PC-3 (cell line): ENCODE results near the gene ADGRD1. TPM values are rescaled to one million over a fixed set of nuclear protein-coding genes. Genes with fewer than 3 reads are reported as not detected.

Experiments used
- ATAC-seq: fragments of 200-7000 bp; cut with Tn5 transposase; 2 replicates; pipeline ENCODE4 v1.9.1; 2020; ENCODE audit warnings: mild to moderate bottlenecking, moderate library complexity
- BruUV-seq: library from RNA; stranded (reverse); fragments of 400-500 nt; replicated peaks from 2 replicates; lab custom pipeline; 2021; lab: Mats Ljungman, UMichigan
- CTCF ChIA-PET: fragments of 300-600 bp; sonication (Branson Sonifier 250); formaldehyde crosslinking; loops from one replicate; lab custom pipeline; 2022; ENCODE audit warnings: antibody characterized with exemption; lab: Charles Lee
- POLR2A ChIA-PET: fragments of 300-600 bp; sonication (Branson Sonifier 250); formaldehyde crosslinking; loops from one replicate; lab custom pipeline; 2022; ENCODE audit warnings: antibody characterized with exemption; ENCODE audit not compliant: unreplicated experiment; lab: Charles Lee
- DNase-seq: peaks from one replicate; pipeline ENCODE4 v3.0.0-alpha.2; 2015
- H2AFZ ChIP-seq: fragments of 300-600 bp; sonication (generic); 2 replicates; pipeline ENCODE4 v1.6.0; 2016; ENCODE audit warnings: antibody characterized with exemption, low read length
- H3F3A ChIP-seq: fragments of 300-600 bp; sonication (generic); one replicate; pipeline ENCODE4 v1.6.0; 2017; ENCODE audit warnings: antibody characterized with exemption, low read length, control low read depth, mild to moderate bottlenecking; ENCODE audit not compliant: unreplicated experiment
- H3K27ac ChIP-seq: fragments of 300-600 bp; sonication (generic); 2 replicates; pipeline ENCODE4 v1.5.1; 2016; ENCODE audit warnings: mild to moderate bottlenecking, low read length
- H3K27me3 ChIP-seq: fragments of 300-600 bp; sonication (generic); 2 replicates; pipeline ENCODE4 v1.6.1; 2016; ENCODE audit warnings: low read length, mixed read lengths
- H3K36me3 ChIP-seq: fragments of 300-600 bp; sonication (generic); 2 replicates; pipeline ENCODE4 v1.6.1; 2016; ENCODE audit warnings: low read depth, mixed run types, low read length, mixed read lengths
- H3K4me1 ChIP-seq: fragments of 300-600 bp; sonication (generic); 2 replicates; pipeline ENCODE4 v1.5.1; 2016; ENCODE audit warnings: low read length; ENCODE audit not compliant: insufficient read depth
- H3K4me2 ChIP-seq: fragments of 300-600 bp; sonication (generic); 2 replicates; pipeline ENCODE4 v1.6.0; 2016; ENCODE audit warnings: low read length
- H3K4me3 ChIP-seq: fragments of 300-600 bp; sonication (generic); 2 replicates; pipeline ENCODE4 v1.5.1; 2016; ENCODE audit warnings: mild to moderate bottlenecking, low read length, mixed read lengths
- H3K79me2 ChIP-seq: fragments of 300-600 bp; sonication (generic); 2 replicates; pipeline ENCODE4 v1.6.1; 2017; ENCODE audit warnings: low read length, mixed read lengths
- H3K9ac ChIP-seq: fragments of 300-600 bp; sonication (generic); 2 replicates; pipeline ENCODE4 v1.6.0; 2016; ENCODE audit warnings: mild to moderate bottlenecking, low read length
- H3K9me2 ChIP-seq: fragments of 300-600 bp; sonication (generic); replicated peaks from 2 replicates; pipeline ENCODE4 v1.6.1; 2016; ENCODE audit warnings: mixed run types, low read length, mixed read lengths
- H3K9me3 ChIP-seq: fragments of 300-600 bp; sonication (generic); 2 replicates; pipeline ENCODE4 v1.6.1; 2016; ENCODE audit warnings: low read length, mixed read lengths
- H4K20me1 ChIP-seq: fragments of 300-600 bp; sonication (generic); 2 replicates; pipeline ENCODE4 v1.6.1; 2016; ENCODE audit warnings: low read length, mixed read lengths
- EZH2 ChIP-seq: fragments of 300-600 bp; sonication (generic); IDR thresholded peaks from one replicate; pipeline ENCODE4 v1.6.1; 2017; ENCODE audit warnings: antibody characterized with exemption, mild to moderate bottlenecking, low read length; ENCODE audit not compliant: unreplicated experiment
- EZH2phosphoT487 ChIP-seq: fragments of 300-600 bp; sonication (generic); IDR thresholded peaks from 2 replicates; pipeline ENCODE4 v1.6.1; 2018; ENCODE audit warnings: mild to moderate bottlenecking, antibody characterized with exemption, low read length, borderline replicate concordance
- intact Hi-C: fragments of 100-400 bp; cut with micrococcal nuclease; formaldehyde crosslinking; loops from 2 replicates; pipeline ENCODE4 v1.9.0; 2023
- total RNA-seq: library from RNA; depleted of rRNA; stranded (reverse); fragments of >200 nt; gene quantifications from 2 replicates; pipeline ENCODE4 v1.2.3, GENCODE V29; 2014
- TF ChIP-seq, protein P1 (sequence below): fragments of 300-600 bp; sonication (generic); conservative IDR thresholded peaks from 2 replicates; pipeline ENCODE4 v1.5.1; 2017; ENCODE audit warnings: antibody characterized with exemption, low read depth, mild to moderate bottlenecking, low read length

ADGRD1 gene
- total RNA-seq, 1 experiment from 2014 or later = 0.18 TPM

DNA sequence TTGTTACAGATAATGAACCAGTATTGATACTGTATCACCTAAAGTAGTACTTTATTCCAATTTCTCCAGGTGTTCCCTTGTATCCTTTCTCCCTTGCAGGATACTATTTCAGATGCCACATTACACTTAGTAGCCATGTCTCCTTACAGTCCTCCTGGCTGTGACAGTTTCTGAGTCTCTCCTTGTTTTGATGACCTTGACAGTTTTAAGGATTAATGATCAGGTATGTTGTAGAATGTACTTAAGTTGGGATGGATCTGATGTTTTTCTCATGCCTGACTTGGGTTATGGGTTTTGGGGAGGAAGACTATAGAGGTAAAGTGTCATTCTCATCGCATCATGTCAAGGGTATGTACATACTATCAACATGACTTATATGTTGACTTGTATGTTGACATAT, 193.6 kb downstream of the ADGRD1 start:
- CTCF ChIA-PET = no interaction called here
- Histone ChIP-seq H3K79me2 (no peaks in the 10 kb centered on the region), H3K27ac (no peak overlapping the region), H3K4me2 (no peak overlapping the region), H3K4me3 (no peak overlapping the region), H4K20me1 (no peaks in the 10 kb centered on the region), H3K9me2 (no peaks in the 10 kb centered on the region), H3K27me3 (peaks cover 52% of the 10 kb centered on the region), H3F3A (no peaks in the 10 kb centered on the region), H3K9me3 (no peaks in the 10 kb centered on the region), H2AFZ (no peak overlapping the region), H3K9ac (no peak overlapping the region), H3K4me1 (peaks cover 11% of the 10 kb centered on the region), H3K36me3 (no peaks in the 10 kb centered on the region)
- intact Hi-C loops = no loop called here
- no TSS peak for BruUV-seq
- DNase-seq (no peak), ATAC-seq (no peak)
- TF ChIP-seq, protein P1, sequence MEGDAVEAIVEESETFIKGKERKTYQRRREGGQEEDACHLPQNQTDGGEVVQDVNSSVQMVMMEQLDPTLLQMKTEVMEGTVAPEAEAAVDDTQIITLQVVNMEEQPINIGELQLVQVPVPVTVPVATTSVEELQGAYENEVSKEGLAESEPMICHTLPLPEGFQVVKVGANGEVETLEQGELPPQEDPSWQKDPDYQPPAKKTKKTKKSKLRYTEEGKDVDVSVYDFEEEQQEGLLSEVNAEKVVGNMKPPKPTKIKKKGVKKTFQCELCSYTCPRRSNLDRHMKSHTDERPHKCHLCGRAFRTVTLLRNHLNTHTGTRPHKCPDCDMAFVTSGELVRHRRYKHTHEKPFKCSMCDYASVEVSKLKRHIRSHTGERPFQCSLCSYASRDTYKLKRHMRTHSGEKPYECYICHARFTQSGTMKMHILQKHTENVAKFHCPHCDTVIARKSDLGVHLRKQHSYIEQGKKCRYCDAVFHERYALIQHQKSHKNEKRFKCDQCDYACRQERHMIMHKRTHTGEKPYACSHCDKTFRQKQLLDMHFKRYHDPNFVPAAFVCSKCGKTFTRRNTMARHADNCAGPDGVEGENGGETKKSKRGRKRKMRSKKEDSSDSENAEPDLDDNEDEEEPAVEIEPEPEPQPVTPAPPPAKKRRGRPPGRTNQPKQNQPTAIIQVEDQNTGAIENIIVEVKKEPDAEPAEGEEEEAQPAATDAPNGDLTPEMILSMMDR = no peak
- TF ChIP-seq EZH2 = no peak
- no peak for TF ChIP-seq EZH2phosphoT487
- POLR2A ChIA-PET = no interaction called here

DNA sequence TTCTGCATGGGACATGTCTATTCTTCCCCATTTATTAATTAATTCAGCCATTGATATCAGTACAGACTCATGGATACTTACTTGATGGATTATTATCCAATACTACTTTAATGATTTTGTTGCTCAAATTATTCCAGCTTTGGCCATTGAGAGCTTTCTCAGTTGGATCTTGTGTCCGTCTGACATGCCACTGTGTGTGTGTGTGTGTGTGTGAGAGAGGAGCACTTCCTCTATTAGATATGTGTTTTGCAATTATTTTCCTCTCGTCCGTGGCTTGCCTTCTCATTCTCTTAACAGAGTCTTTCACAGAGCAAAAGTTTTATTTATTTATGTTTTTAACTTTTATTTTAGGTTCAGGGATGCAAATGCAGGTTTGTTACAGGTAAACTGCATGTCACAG, 194.2 kb downstream of the ADGRD1 start:
- Histone ChIP-seq H3K27me3 (peaks cover 58% of the 10 kb centered on the region), H3K4me3 (no peak overlapping the region), H3K9ac (no peak overlapping the region), H3K9me3 (no peaks in the 10 kb centered on the region), H3K36me3 (no peaks in the 10 kb centered on the region), H3K4me1 (peaks cover 6% of the 10 kb centered on the region), H3K27ac (no peak overlapping the region), H3K9me2 (no peaks in the 10 kb centered on the region), H3K79me2 (no peaks in the 10 kb centered on the region), H3K4me2 (no peak overlapping the region), H2AFZ (no peak overlapping the region), H4K20me1 (no peaks in the 10 kb centered on the region), H3F3A (no peaks in the 10 kb centered on the region)
- no peak for DNase-seq
- no peak for ATAC-seq
- POLR2A ChIA-PET = no interaction called here
- CTCF ChIA-PET = no interaction called here
- no TSS peak for BruUV-seq
- TF ChIP-seq, protein P1 = no peak
- TF ChIP-seq EZH2 (no peak), EZH2phosphoT487 (no peak)
- intact Hi-C loops = no loop called here

GRCh38 chr12:131151558-131152345, 198.0 kb downstream of the ADGRD1 start:
- H3K27ac ChIP-seq = no peak overlapping the region
- H3K4me2 ChIP-seq = no peak overlapping the region
- DNase-seq (no peak), ATAC-seq (no peak)
- POLR2A ChIA-PET = no interaction called here
- CTCF ChIA-PET = no interaction called here
- BruUV-seq = no TSS peak
- H3K9ac ChIP-seq = no peak overlapping the region
- H3K4me1 ChIP-seq = no peaks in the 10 kb centered on the region
- no peak overlapping the region for H2AFZ ChIP-seq
- no peaks in the 10 kb centered on the region for H3K79me2 ChIP-seq
- H4K20me1 ChIP-seq = no peaks in the 10 kb centered on the region
- no peak overlapping the region for H3K4me3 ChIP-seq
- no peaks in the 10 kb centered on the region for H3K9me2 ChIP-seq
- peaks cover 61% of the 10 kb centered on the region for H3K27me3 ChIP-seq
- intact Hi-C loops = no loop called here
- no peaks in the 10 kb centered on the region for H3F3A ChIP-seq
- no peaks in the 10 kb centered on the region for H3K36me3 ChIP-seq
- no peaks in the 10 kb centered on the region for H3K9me3 ChIP-seq
- TF ChIP-seq, protein P1 = no peak
- TF ChIP-seq EZH2phosphoT487 (no peak), EZH2 (no peak)
